Calu3 (cell line): ENCODE results near the gene TBC1D14. TPM values are rescaled to one million over a fixed set of nuclear protein-coding genes. Genes with fewer than 3 reads are reported as not detected.
"Not testable (repeated sequence)": the region's sequence is repeated elsewhere in the genome, so short reads cannot be mapped to it uniquely, and the experiment has no call there.

Experiments
- BruUV-seq: library from RNA; stranded (reverse); fragments of 400-500 nt; replicated peaks from 2 replicates; lab custom pipeline; 2021; lab: Mats Ljungman, UMichigan
- CTCF ChIA-PET: fragments of 300-600 bp; sonication (Branson Sonifier 250); formaldehyde crosslinking; loops from one replicate; lab custom pipeline; 2022; ENCODE audit warnings: antibody characterized with exemption; lab: Charles Lee
- DNase-seq: peaks from one replicate; pipeline ENCODE4 v3.0.0; 2022
- H3K27ac Mint-ChIP-seq: one replicate; pipeline ENCODE4 v1.8.0; 2022; ENCODE audit warnings: mixed read lengths; ENCODE audit not compliant: unreplicated experiment
- H3K27me3 Mint-ChIP-seq: one replicate; pipeline ENCODE4 v1.8.0; 2022; ENCODE audit warnings: mixed read lengths; ENCODE audit not compliant: unreplicated experiment
- H3K36me3 Mint-ChIP-seq: one replicate; pipeline ENCODE4 v1.8.0; 2022; ENCODE audit warnings: mild to moderate bottlenecking, moderate library complexity, mixed read lengths; ENCODE audit not compliant: insufficient read depth, unreplicated experiment
- H3K4me1 Mint-ChIP-seq: one replicate; pipeline ENCODE4 v1.8.0; 2022; ENCODE audit warnings: mild to moderate bottlenecking, low read depth, mixed read lengths; ENCODE audit not compliant: unreplicated experiment
- H3K4me3 Mint-ChIP-seq: one replicate; pipeline ENCODE4 v1.8.0; 2022; ENCODE audit warnings: mild to moderate bottlenecking, low read depth, moderate library complexity, mixed read lengths; ENCODE audit not compliant: unreplicated experiment
- H3K9me3 Mint-ChIP-seq: one replicate; pipeline ENCODE4 v1.8.0; 2022; ENCODE audit warnings: low read depth, mixed read lengths; ENCODE audit not compliant: unreplicated experiment
- CTCF ChIP-seq: fragments of 200-600 bp; IDR thresholded peaks from one replicate; pipeline ENCODE4 v1.8.0; 2022; ENCODE audit warnings: antibody characterized with exemption; ENCODE audit not compliant: unreplicated experiment
- intact Hi-C: fragments of 100-400 bp; cut with micrococcal nuclease; formaldehyde crosslinking; loops from one replicate; pipeline ENCODE4 v1.10.0; 2022; ENCODE audit not compliant: unreplicated experiment
- total RNA-seq: library from RNA; stranded (reverse); gene quantifications from 2 replicates; pipeline ENCODE4 v1.2.3, GENCODE V29; 2022

TBC1D14 gene
- total RNA-seq, 1 experiment from 2014 or later, result 26.4 TPM

GRCh38 chr4:6910960-6911874 is 1.6 kb downstream of the TBC1D14 start:
- no peak for TF ChIP-seq CTCF
- Mint-ChIP-seq H3K4me3 (peak overlapping the region; percentile 94), H3K27me3 (no peaks in the 10 kb centered on the region), H3K36me3 (peaks cover 38% of the 10 kb centered on the region), H3K4me1 (peaks cover 21% of the 10 kb centered on the region), H3K9me3 (no peaks in the 10 kb centered on the region), H3K27ac (peak overlapping the region; percentile 75)
- no peak for DNase-seq
- TSS peak; percentile 27 for BruUV-seq
- CTCF ChIA-PET, result interaction anchor here (0.6 kb wide), 1 partner anchor 156 kb away, joined by 3 read pairs; no protein-coding TSS in a partner anchor
- intact Hi-C loops, result no loop called here

GRCh38 chr4:6911917-6912316 is 2.3 kb downstream of the TBC1D14 start:
- intact Hi-C loops, CTCF ChIA-PET, H3K27me3 Mint-ChIP-seq: not testable (repeated sequence)

GRCh38 chr4:6912441-6912840 is 2.8 kb downstream of the TBC1D14 start:
- intact Hi-C loops, result no loop called here
- no peak overlapping the region for H3K27ac Mint-ChIP-seq
- no peak for DNase-seq
- H3K36me3 Mint-ChIP-seq, result peaks cover 43% of the 10 kb centered on the region
- no peak for TF ChIP-seq CTCF
- no peaks in the 10 kb centered on the region for H3K27me3 Mint-ChIP-seq
- peaks cover 31% of the 10 kb centered on the region for H3K4me1 Mint-ChIP-seq
- no peaks in the 10 kb centered on the region for H3K9me3 Mint-ChIP-seq
- BruUV-seq, result no TSS peak
- CTCF ChIA-PET, result no interaction called here
- no peak overlapping the region for H3K4me3 Mint-ChIP-seq

More at GRCh38 chr4:6911917-6912316, 2.3 kb downstream of the TBC1D14 start:
- H3K4me3 Mint-ChIP-seq, H3K27ac Mint-ChIP-seq, H3K9me3 Mint-ChIP-seq, DNase-seq, BruUV-seq: not testable (repeated sequence)
- Mint-ChIP-seq H3K4me1 (peaks cover 28% of the 10 kb centered on the region), H3K36me3 (peaks cover 40% of the 10 kb centered on the region)

GRCh38 chr4:6913350-6913905 is 3.8 kb downstream of the TBC1D14 start:
- no peak for TF ChIP-seq CTCF
- peaks cover 29% of the 10 kb centered on the region for H3K4me1 Mint-ChIP-seq
- TSS peak; percentile 3 for BruUV-seq
- intact Hi-C loops, result no loop called here
- H3K27me3 Mint-ChIP-seq, result no peaks in the 10 kb centered on the region
- no peak overlapping the region for H3K4me3 Mint-ChIP-seq
- H3K36me3 Mint-ChIP-seq, result peaks cover 37% of the 10 kb centered on the region
- DNase-seq, result no peak
- no peak overlapping the region for H3K27ac Mint-ChIP-seq
- H3K9me3 Mint-ChIP-seq, result no peaks in the 10 kb centered on the region
- CTCF ChIA-PET, result no interaction called here
